Measurements from ENCODE around the gene NEDD8.

- no peak for TF ChIP-seq POLR2AphosphoS5 (IDR thresholded peaks at IDR 0.05; ENCODE audit: low read depth, low read length)
- TF ChIP-seq SIN3A (IDR thresholded peaks at IDR 0.05; ENCODE audit: borderline replicate concordance, insufficient read depth, low read length): no peak
These were observed 15.3 kb upstream of the NEDD8 start for GRCh38 chr14:24247422-24247821.

Measured in PFSK-1 (cell line).